GM23338 (cell line): Measurements from ENCODE around the gene COL1A1. TPM values are rescaled to one million over a fixed set of nuclear protein-coding genes. Genes with fewer than 3 reads are reported as not detected.

ENCODE experiments used
- ATAC-seq: fragments of 200-7000 bp; cut with Tn5 transposase; 3 replicates; pipeline ENCODE4 v1.9.1; 2020
- DNase-seq: peaks from one replicate; pipeline ENCODE4 v3.0.0-alpha.2; 2015; ENCODE audit warnings: low spot score
- H2AFZ ChIP-seq: fragments of 200-600 bp; sonication (generic); 2 replicates; pipeline ENCODE4 v1.8.0; 2016; ENCODE audit warnings: antibody characterized with exemption, mild to moderate bottlenecking, moderate library complexity
- H3F3A ChIP-seq: fragments of 200-600 bp; sonication (generic); replicated peaks from 2 replicates; pipeline ENCODE4 v1.8.0; 2017; ENCODE audit warnings: antibody characterized with exemption, mixed run types, low read depth
- H3K27ac ChIP-seq: fragments of 200-600 bp; sonication (generic); 2 replicates; pipeline ENCODE4 v1.6.1; 2016; ENCODE audit warnings: low read depth
- H3K27me3 ChIP-seq: fragments of 200-600 bp; sonication (generic); 2 replicates; pipeline ENCODE4 v1.8.0; 2016; ENCODE audit warnings: mild to moderate bottlenecking, mixed run types, moderate library complexity; ENCODE audit not compliant: insufficient read depth
- H3K36me3 ChIP-seq: fragments of 200-600 bp; sonication (generic); 2 replicates; pipeline ENCODE4 v1.8.0; 2016; ENCODE audit warnings: mild to moderate bottlenecking; ENCODE audit not compliant: insufficient read depth
- H3K4me1 ChIP-seq: fragments of 200-600 bp; sonication (generic); 2 replicates; pipeline ENCODE4 v1.8.0; 2016; ENCODE audit warnings: mild to moderate bottlenecking, moderate library complexity; ENCODE audit not compliant: insufficient read depth
- H3K4me2 ChIP-seq: fragments of 200-600 bp; sonication (generic); 2 replicates; pipeline ENCODE4 v1.7.1; 2017; ENCODE audit warnings: mixed run types
- H3K4me3 ChIP-seq: fragments of 200-600 bp; sonication (generic); 2 replicates; pipeline ENCODE4 v1.6.1; 2016; ENCODE audit warnings: mixed run types
- H3K79me2 ChIP-seq: fragments of 200-600 bp; sonication (generic); replicated peaks from 2 replicates; pipeline ENCODE4 v1.8.0; 2017; ENCODE audit warnings: mild to moderate bottlenecking; ENCODE audit not compliant: insufficient read depth
- H3K9me2 ChIP-seq: fragments of 200-600 bp; sonication (generic); 2 replicates; pipeline ENCODE4 v1.8.0; 2017; ENCODE audit not compliant: insufficient read depth
- H4K20me1 ChIP-seq: fragments of 200-600 bp; sonication (generic); replicated peaks from 2 replicates; pipeline ENCODE4 v1.8.0; 2017; ENCODE audit warnings: mild to moderate bottlenecking; ENCODE audit not compliant: insufficient read depth
- H3K27ac Mint-ChIP-seq: 2 replicates; pipeline ENCODE4 v1.8.0; 2020; ENCODE audit warnings: inconsistent platforms, mild to moderate bottlenecking, moderate library complexity, mixed read lengths
- H3K27me3 Mint-ChIP-seq: 3 replicates; pipeline ENCODE4 v1.8.0; 2022; ENCODE audit warnings: low read depth, mild to moderate bottlenecking, moderate library complexity, mixed read lengths, inconsistent platforms; ENCODE audit not compliant: insufficient read depth, poor library complexity
- H3K36me3 Mint-ChIP-seq: 3 replicates; pipeline ENCODE4 v1.8.0; 2021; ENCODE audit warnings: low read depth, mild to moderate bottlenecking, inconsistent platforms, moderate library complexity, mixed read lengths
- H3K4me1 Mint-ChIP-seq: 3 replicates; pipeline ENCODE4 v1.8.0; 2020; ENCODE audit warnings: mild to moderate bottlenecking, inconsistent platforms, mixed read lengths
- H3K4me3 Mint-ChIP-seq: 3 replicates; pipeline ENCODE4 v1.8.0; 2021; ENCODE audit warnings: moderate library complexity, mild to moderate bottlenecking, inconsistent platforms, mixed read lengths
- H3K9me3 Mint-ChIP-seq: 3 replicates; pipeline ENCODE4 v1.8.0; 2020; ENCODE audit warnings: moderate library complexity, mild to moderate bottlenecking, inconsistent platforms, mixed read lengths
- CREB1 ChIP-seq: fragments of 250-450 bp; sonication (Bioruptor Pico); IDR thresholded peaks from 2 replicates; pipeline ENCODE4 v1.5.0; 2020; ENCODE audit warnings: low read depth, mild to moderate bottlenecking, moderate library complexity
- CTCF ChIP-seq, 2 experiments: fragments of 200-600 bp in 1 of 2; sonication (generic) in 1 of 2; conservative IDR thresholded peaks; 2 replicates each; pipeline versions ENCODE4 v1.5.1 to v1.6.1; 2016 to 2017; ENCODE audit warnings: antibody characterized with exemption in 2 of 2, low read depth in 2 of 2, mild to moderate bottlenecking in 2 of 2, moderate library complexity in 1 of 2
- ETS1 ChIP-seq: IDR thresholded peaks from 2 replicates; pipeline ENCODE4 v1.6.1; 2016; ENCODE audit warnings: antibody characterized with exemption
- EZH2 ChIP-seq: fragments of 200-600 bp; sonication (generic); IDR thresholded peaks from one replicate; pipeline ENCODE4 v1.8.0; 2017; ENCODE audit warnings: antibody characterized with exemption, mild to moderate bottlenecking, low read depth; ENCODE audit not compliant: unreplicated experiment
- EZH2phosphoT487 ChIP-seq: fragments of 200-600 bp; sonication (generic); IDR thresholded peaks from one replicate; pipeline ENCODE4 v1.8.1; 2018; ENCODE audit warnings: antibody characterized with exemption; ENCODE audit not compliant: unreplicated experiment
- JUNB ChIP-seq: IDR thresholded peaks from one replicate; pipeline ENCODE4 v1.6.1; 2016; ENCODE audit warnings: antibody characterized with exemption; ENCODE audit not compliant: unreplicated experiment
- NANOG ChIP-seq: IDR thresholded peaks from 2 replicates; pipeline ENCODE4 v1.6.1; 2016; ENCODE audit warnings: antibody characterized with exemption, borderline replicate concordance
- POLR2AphosphoS5 ChIP-seq: IDR thresholded peaks from 2 replicates; pipeline ENCODE4 v1.6.1; 2016; ENCODE audit warnings: antibody characterized with exemption, low read depth
- REST ChIP-seq: IDR thresholded peaks from one replicate; pipeline ENCODE4 v1.6.1; 2018; ENCODE audit warnings: antibody characterized with exemption; ENCODE audit not compliant: unreplicated experiment
- STAT1 ChIP-seq: IDR thresholded peaks from one replicate; pipeline ENCODE4 v1.6.1; 2016; ENCODE audit warnings: antibody characterized with exemption; ENCODE audit not compliant: unreplicated experiment
- ZNF114 ChIP-seq: fragments of 250-450 bp; sonication (Bioruptor Pico); IDR thresholded peaks from 2 replicates; pipeline ENCODE4 v1.5.0; 2020; ENCODE audit warnings: mild to moderate bottlenecking, moderate library complexity
- ZNF331 ChIP-seq: fragments of 250-450 bp; sonication (Bioruptor Pico); IDR thresholded peaks from 2 replicates; pipeline ENCODE4 v1.5.0; 2020; ENCODE audit warnings: low read depth, mild to moderate bottlenecking, moderate library complexity
- ZNF462 ChIP-seq: fragments of 250-450 bp; sonication (Bioruptor Pico); IDR thresholded peaks from 2 replicates; pipeline ENCODE4 v1.5.0; 2020; ENCODE audit warnings: mild to moderate bottlenecking, moderate library complexity
- polyA plus RNA-seq: library from polyadenylated mRNA; unstranded; fragments of >200 nt; fragmentation: Nextera tagmentation; extraction: Ambion mirVana; gene quantifications from 2 replicates; pipeline ENCODE4 v1.2.1, GENCODE V29; 2016
- total RNA-seq: library from RNA; depleted of rRNA; stranded (reverse); fragments of >200 nt; shearing (Covaris generic); gene quantifications from 2 replicates; pipeline ENCODE4 v1.2.3, GENCODE V29; 2014

The COL1A1 gene
- total and polyA plus RNA-seq, 2 experiments from 2014 or later = 21.2 to 34.3 TPM

GRCh38 chr17:50192144-50192617 lies 9.2 kb downstream of the COL1A1 start:
- Histone ChIP-seq H3K79me2 (no peaks in the 10 kb centered on the region), H3K4me1 (no peaks in the 10 kb centered on the region), H3K4me2 (no peak overlapping the region), H3F3A (no peaks in the 10 kb centered on the region), H2AFZ (no peak overlapping the region), H3K27me3 (no peaks in the 10 kb centered on the region), H4K20me1 (no peaks in the 10 kb centered on the region), H3K4me3 (no peak overlapping the region), H3K27ac (no peak overlapping the region), H3K9me2 (no peaks in the 10 kb centered on the region), H3K36me3 (no peaks in the 10 kb centered on the region)
- ATAC-seq (no peak), DNase-seq (no peak)
- no peaks in the 10 kb centered on the region for H3K9me3 Mint-ChIP-seq
- H3K36me3 Mint-ChIP-seq = peaks cover 19% of the 10 kb centered on the region
- no peak overlapping the region for H3K4me3 Mint-ChIP-seq
- peaks cover 5% of the 10 kb centered on the region for H3K27me3 Mint-ChIP-seq
- H3K27ac Mint-ChIP-seq = no peak overlapping the region
- TF ChIP-seq POLR2AphosphoS5 (no peak), EZH2phosphoT487 (no peak), CREB1 (no peak), STAT1 (no peak), ETS1 (no peak), JUNB (no peak), ZNF462 (no peak), CTCF (conservative IDR thresholded peaks at IDR 0.05; ENCODE audit: low read depth in 2 of 2) (no peak), REST (no peak), ZNF114 (CRISPR knock-in tag) (no peak), NANOG (no peak), ZNF331 (CRISPR knock-in tag) (no peak), EZH2 (no peak)
- no peaks in the 10 kb centered on the region for H3K4me1 Mint-ChIP-seq
